Measurements from ENCODE around the gene RNF217.
"Not testable (repeated sequence)": the region's sequence is repeated elsewhere in the genome, so short reads cannot be mapped to it uniquely, and the experiment has no call there.

Gene RNF217

GRCh38 chr6:125117818-125118217 lies 155.6 kb downstream of the RNF217 start:
- DNase-seq (ENCODE audit: low read depth) = no peak
- no peak overlapping the region for H3K4me3 ChIP-seq (replicated peaks; ENCODE audit: low read depth, low read length)
- TF ChIP-seq, protein P1, sequence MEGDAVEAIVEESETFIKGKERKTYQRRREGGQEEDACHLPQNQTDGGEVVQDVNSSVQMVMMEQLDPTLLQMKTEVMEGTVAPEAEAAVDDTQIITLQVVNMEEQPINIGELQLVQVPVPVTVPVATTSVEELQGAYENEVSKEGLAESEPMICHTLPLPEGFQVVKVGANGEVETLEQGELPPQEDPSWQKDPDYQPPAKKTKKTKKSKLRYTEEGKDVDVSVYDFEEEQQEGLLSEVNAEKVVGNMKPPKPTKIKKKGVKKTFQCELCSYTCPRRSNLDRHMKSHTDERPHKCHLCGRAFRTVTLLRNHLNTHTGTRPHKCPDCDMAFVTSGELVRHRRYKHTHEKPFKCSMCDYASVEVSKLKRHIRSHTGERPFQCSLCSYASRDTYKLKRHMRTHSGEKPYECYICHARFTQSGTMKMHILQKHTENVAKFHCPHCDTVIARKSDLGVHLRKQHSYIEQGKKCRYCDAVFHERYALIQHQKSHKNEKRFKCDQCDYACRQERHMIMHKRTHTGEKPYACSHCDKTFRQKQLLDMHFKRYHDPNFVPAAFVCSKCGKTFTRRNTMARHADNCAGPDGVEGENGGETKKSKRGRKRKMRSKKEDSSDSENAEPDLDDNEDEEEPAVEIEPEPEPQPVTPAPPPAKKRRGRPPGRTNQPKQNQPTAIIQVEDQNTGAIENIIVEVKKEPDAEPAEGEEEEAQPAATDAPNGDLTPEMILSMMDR (IDR thresholded peaks at IDR 0.05; ENCODE audit: low read length, missing control alignments) = no peak

GRCh38 chr6:125120054-125120590 lies 157.9 kb downstream of the RNF217 start:
- TF ChIP-seq, protein P1 (IDR thresholded peaks at IDR 0.05; ENCODE audit: low read length, missing control alignments) = no peak
- no peak overlapping the region for H3K4me3 ChIP-seq (replicated peaks; ENCODE audit: low read depth, low read length)
- no peak for DNase-seq (ENCODE audit: low read depth)

- no peak overlapping the region for H3K4me3 ChIP-seq (replicated peaks; ENCODE audit: low read depth, low read length)
- DNase-seq (ENCODE audit: low read depth) = no peak
- TF ChIP-seq, protein P1 (IDR thresholded peaks at IDR 0.05; ENCODE audit: low read length, missing control alignments) = no peak
These were observed 159.7 kb downstream of the RNF217 start for GRCh38 chr6:125121894-125122293.

DNA sequence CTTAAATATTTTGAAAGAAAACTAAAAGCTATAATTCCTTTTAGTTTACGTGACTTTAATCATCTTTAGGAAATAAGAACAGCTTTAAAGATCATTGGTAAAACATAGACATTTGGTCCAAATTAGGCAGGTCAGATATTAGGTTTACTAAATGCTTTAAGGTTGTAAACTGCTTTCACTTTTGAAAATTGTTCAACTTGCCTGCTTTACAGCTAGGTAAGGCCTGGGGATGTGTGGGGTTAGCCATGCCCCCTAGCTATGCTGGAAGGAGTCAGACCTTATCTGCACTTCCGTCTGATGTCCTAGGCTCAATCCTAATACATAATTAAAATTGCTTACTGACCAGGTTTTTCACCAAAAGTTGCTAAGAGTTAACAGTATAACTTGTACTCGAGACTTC lies 160.8 kb downstream of the RNF217 start:
- TF ChIP-seq, protein P1 (IDR thresholded peaks at IDR 0.05; ENCODE audit: low read length, missing control alignments) = no peak
- no peak for DNase-seq (ENCODE audit: low read depth)
- no peak overlapping the region for H3K4me3 ChIP-seq (replicated peaks; ENCODE audit: low read depth, low read length)

DNA sequence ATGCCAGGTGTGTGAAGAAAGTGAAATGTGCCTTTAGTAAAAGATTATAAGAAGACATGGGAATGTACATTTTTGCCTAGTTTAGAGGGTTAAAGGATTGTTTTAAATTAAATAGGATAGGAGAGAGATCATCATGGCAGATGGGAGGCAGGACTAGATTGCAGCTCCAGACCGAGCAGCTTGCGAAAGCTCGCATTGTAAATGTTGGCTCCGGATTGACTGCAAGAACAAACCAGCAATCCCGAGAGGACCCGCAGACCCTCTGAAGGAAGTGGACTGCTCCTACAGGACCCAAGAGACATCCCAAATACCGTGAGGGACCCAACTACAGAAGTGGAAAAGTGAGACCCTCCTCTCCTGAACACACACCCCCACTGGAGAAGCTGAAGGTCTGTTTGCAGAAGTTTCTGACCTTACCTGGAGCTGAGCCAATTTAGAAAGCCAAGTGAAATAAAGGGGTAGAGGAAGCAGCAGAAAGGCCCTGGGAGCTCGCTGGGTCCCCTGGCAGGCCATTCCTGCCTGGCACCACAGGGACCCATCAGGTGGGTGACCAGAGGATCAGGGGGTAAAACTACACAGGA lies 161.3 kb downstream of the RNF217 start:
- TF ChIP-seq, protein P1 (IDR thresholded peaks at IDR 0.05; ENCODE audit: low read length, missing control alignments) = no peak
- DNase-seq (ENCODE audit: low read depth) = peak; percentile 11
- H3K4me3 ChIP-seq (replicated peaks; ENCODE audit: low read depth, low read length) = no peak overlapping the region

- TF ChIP-seq, protein P1 (IDR thresholded peaks at IDR 0.05; ENCODE audit: low read length, missing control alignments) = no peak
- H3K4me3 ChIP-seq (replicated peaks; ENCODE audit: low read depth, low read length) = no peak overlapping the region
- no peak for DNase-seq (ENCODE audit: low read depth)
These were observed 161.9 kb downstream of the RNF217 start for GRCh38 chr6:125124049-125124669.

DNA sequence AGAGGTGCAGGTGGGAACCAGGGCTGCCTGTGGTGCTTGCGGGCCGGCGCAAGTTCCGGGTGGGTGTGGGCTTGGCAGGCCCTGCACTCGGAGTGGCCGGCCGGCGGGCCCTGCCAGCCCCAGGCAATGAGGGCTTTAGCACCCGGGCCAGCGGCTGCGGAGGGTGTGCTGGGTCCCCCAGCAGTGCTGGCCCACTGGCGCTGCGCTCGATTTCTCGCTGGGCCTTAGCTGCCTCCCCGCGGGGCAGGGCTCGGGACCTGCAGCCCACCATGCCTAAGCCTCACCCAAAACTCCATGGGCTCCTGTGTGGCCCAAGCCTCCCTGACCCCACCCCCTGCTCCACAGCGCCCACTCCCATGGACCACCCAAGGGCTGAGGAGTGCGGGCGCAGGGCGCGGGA lies 163.6 kb downstream of the RNF217 start:
- DNase-seq (ENCODE audit: low read depth); H3K4me3 ChIP-seq (replicated peaks; ENCODE audit: low read depth, low read length): not testable (repeated sequence)

All from fibroblast of pulmonary artery (primary cell).